ENCODE results near the gene DSC1.
"Not testable (repeated sequence)": the region's sequence is repeated elsewhere in the genome, so short reads cannot be mapped to it uniquely, and the experiment has no call there.

Gene DSC1, protein sequence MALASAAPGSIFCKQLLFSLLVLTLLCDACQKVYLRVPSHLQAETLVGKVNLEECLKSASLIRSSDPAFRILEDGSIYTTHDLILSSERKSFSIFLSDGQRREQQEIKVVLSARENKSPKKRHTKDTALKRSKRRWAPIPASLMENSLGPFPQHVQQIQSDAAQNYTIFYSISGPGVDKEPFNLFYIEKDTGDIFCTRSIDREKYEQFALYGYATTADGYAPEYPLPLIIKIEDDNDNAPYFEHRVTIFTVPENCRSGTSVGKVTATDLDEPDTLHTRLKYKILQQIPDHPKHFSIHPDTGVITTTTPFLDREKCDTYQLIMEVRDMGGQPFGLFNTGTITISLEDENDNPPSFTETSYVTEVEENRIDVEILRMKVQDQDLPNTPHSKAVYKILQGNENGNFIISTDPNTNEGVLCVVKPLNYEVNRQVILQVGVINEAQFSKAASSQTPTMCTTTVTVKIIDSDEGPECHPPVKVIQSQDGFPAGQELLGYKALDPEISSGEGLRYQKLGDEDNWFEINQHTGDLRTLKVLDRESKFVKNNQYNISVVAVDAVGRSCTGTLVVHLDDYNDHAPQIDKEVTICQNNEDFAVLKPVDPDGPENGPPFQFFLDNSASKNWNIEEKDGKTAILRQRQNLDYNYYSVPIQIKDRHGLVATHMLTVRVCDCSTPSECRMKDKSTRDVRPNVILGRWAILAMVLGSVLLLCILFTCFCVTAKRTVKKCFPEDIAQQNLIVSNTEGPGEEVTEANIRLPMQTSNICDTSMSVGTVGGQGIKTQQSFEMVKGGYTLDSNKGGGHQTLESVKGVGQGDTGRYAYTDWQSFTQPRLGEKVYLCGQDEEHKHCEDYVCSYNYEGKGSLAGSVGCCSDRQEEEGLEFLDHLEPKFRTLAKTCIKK

DNA sequence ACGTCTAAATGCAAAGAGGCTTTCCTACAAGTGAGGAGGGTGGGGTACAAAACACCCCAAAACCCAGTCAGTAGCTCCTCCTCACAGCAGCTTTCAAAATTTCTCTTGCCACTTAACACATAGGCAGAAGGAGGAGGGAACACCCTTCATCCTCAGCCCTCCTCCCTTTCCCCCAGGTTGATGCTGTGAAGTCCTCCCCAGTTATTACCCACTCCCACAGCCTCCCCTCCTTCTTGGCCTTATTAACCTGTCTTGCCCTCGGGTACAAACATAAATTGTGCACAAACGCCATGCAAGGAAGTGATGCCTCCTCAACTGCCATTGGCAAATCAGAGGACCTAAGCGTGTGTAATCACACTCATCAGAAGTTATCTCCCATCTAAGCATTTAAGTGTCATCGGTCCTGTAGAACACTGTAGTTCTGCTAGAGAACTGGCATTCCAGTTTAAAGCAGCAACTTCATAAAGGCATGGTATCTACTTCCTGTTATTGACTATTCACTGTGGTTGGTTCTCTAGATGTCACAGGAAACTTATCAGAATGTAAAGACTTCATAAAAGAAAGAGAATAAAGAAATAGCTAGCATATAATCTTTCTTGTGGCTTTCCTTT lies at the start of gene DSC1:
Gene DSC1 (minus strand): TSS at position 32 of the 611 bp plus-strand sequence. CDS start 262 bp downstream, outside the sequence.
- no peak for DNase-seq (ENCODE audit: low spot score)

GRCh38 chr18:31211047-31211446 lies 48.4 kb upstream of the DSC1 start:
- no peak for DNase-seq (ENCODE audit: low spot score)

GRCh38 chr18:31209041-31209440 lies 46.4 kb upstream of the DSC1 start:
- no peak for DNase-seq (ENCODE audit: low spot score)

- no peak for DNase-seq (ENCODE audit: low spot score)
Measured at GRCh38 chr18:31207391-31207790, 44.7 kb upstream of the DSC1 start.

DNA sequence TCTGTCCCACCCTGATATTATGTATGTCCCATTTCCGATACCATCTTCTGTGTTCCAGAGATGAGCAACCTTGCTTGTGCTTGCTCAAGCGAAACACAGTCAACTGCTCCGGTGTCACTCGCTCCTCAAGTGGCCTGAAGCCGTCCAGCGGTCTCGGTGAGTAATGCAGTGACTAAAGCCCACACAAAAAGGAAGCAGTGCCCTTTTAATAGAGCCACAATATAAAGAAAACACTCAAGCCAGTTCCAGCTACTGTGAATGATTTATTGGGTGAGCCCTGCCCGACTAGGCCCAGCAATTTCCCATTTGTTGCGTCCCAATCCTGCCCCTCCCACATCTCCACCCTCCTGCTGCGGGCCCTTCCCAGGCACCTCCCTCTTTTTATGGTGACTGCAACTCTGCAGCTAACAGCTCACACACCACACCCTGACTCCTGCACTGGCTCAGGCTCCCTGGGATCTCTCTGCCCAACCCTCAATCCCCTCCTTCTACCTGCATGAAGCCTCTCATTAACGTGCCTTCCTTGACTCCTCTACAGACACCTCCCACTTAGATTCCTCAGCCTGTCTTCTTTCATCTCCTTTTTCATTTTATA lies 44.2 kb upstream of the DSC1 start:
- no peak for DNase-seq (ENCODE audit: low spot score)

DNA sequence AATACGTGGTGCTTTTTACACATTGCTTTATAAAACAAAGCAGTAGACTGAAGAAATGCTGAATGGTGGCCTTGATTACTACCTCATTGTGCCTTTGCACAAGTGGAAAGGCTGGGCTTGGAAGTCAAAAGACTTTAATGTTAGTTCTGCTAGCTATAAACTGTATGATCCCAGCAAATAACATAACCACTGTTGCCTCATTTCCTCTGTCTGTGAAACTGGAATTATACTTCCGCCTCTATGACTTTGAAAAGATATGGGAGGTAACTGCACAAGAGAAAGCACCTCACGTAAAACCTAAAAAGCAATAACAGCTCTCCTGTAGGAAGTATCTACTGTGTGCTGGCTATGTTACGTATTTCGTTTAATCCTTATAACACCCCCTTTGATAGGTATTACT lies 43.4 kb upstream of the DSC1 start:
- DNase-seq (ENCODE audit: low spot score) = no peak

- no peak for DNase-seq (ENCODE audit: low spot score)
Measured at GRCh38 chr18:31205273-31205672, 42.6 kb upstream of the DSC1 start.

DNA sequence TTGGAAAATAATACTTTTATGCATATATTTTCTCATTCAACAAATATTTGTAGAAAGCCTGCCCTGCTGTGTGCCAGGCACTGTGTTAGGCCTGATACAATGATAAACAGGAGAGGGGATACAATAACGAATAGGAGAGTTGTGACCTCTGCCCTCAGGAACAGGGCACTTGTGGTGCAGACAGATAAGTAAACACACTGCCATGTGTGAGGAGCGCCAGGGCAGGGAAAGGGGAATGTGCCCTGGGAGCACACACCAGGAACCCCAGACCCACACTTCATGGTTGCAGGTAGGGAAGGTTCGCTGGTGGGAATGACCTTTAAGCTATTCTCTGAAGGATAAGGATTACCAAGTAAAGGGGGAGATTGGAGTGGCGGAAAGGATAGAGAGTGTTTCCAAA lies 42.2 kb upstream of the DSC1 start:
- no peak for DNase-seq (ENCODE audit: low spot score)

GRCh38 chr18:31204166-31204565 lies 41.5 kb upstream of the DSC1 start:
- DNase-seq (ENCODE audit: low spot score) = no peak

GRCh38 chr18:31203794-31204148 lies 41.1 kb upstream of the DSC1 start:
- DNase-seq (ENCODE audit: low spot score) = no peak

- DNase-seq (ENCODE audit: low spot score) = no peak
Measured at GRCh38 chr18:31203096-31203793, 40.6 kb upstream of the DSC1 start.

DNA sequence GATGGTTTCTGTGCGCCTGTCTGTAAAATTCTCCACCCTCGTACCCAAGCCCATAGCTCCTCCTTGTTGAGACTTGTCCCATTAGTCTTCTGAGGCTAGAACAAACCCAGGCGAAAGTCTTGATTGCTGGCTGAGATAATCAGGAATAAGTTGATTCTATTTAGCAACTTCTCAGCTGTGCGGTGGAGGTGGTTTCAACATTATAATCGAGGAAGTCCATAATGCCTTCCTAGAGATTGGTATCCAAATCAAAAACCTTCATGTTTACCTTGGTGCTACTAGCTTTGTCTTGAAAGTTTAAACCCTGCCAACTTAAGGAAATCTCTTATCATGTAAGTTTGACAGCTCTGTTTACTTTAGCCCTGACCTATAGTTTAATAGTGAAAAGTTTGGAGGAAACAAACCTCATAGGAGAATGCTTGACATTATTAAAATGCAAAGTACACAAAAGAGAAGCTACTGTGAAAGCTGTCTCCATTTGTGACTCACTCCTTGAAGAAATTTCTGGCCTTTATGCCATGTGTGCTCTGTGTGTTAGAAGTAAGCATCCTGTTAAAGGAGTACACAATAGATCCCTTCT lies 36.6 kb upstream of the DSC1 start:
- no peak for DNase-seq (ENCODE audit: low spot score)

DNA sequence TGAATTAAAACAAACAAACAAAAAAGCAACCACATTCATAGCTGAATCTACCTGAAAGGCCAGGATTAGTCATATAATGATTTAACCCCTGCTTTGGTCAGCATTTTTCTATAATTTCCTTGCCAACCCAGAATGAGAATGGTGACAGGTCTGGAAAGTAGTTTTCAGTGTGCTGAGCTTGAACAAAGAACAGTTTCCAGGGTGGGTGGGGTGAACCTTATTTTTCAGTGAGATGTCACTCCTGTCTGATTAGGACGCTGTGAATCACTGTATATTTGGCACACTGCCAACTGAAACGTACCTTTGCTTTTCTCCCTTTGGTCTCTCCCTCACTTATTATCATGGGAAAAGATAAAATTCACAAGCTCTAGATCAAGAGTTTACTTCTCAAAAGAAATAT lies 35.0 kb upstream of the DSC1 start:
- no peak for DNase-seq (ENCODE audit: low spot score)

DNA sequence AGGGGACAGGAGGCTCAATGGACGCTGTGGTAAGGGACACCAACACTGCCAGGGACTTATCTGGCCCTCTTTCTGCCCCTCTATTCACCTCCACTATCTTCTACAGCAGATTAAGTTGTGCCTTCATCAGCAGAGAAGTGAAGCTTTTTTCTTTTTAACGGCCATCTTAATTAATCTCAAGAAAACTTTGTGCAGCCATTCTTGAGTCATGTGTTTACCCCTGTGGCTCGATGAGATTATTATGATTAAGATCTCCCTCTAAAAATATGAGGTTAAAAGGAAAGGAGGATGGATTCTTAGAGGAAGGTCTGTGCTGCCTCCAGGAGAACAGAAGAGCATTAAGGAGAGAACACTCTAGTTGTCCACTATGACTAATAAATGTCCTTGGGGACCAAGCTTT lies 32.4 kb upstream of the DSC1 start:
- no peak for DNase-seq (ENCODE audit: low spot score)

DNA sequence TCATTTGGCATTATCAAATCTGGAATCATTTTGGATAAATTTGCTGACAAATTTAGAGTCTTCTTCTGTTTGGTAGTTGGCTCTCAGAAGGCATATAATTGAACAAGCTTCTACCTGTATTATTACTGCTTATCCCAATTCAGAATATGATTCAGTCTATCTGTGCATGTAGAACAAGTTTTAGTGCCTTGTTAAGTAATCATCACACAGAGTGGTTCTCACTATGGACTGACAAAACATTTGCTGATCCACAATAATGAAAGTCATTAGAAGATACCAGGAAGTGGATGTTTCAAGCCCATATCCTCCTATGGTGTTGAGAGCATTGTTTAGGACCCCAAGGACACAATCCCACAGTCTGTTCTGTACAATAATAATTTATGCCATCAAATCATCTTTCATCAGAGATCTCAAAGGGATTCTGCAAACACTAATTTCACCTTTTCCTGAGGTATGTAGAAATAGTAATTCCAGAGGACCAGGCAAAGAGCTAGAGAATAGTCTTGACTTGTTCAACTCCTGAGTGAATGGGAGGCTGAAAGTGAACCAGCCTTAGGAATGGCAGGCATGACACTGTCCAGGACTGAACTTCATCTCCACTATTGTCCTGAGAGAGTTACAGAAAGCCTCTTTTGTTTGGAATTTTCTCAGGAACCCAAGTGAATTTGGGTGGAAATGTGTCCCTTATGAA lies 29.6 kb upstream of the DSC1 start:
- no peak for DNase-seq (ENCODE audit: low spot score)

DNA sequence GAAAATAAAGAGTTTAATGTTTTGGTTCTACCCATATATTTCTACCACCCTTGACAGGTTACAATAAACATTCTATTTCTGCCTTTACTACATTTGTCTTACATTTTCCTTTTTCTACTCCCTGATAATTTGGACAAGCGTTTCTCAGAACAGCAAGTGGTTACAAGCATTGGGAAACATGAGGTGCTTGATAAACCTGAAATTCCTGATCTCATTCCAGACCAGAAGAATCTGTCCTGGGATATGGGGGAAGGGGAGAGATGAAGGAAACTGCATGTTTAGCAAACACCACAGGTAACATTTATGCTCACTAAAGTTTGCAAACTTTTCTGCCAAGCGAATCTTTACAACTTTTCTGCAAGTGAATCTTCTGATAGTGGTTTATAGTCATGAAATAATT lies 28.3 kb upstream of the DSC1 start:
- no peak for DNase-seq (ENCODE audit: low spot score)

DNA sequence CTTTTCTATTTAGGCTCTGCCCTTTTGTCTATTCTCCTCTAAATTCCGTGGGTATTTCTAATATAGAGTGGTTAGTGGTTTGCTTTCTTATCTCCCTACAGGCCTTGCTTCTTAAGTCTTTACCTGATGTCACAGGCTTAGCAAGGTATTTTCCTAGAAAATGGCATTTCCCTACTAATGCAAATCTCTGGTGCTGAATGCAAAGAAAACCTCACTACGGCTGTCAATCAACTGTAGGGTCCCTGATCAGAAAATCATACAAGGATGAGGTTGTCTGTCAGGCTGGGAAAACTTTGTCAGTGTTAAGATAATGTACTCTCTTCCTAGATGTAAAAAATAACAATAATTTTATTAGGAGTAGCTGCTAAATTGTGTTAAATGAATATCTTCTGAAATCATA lies 27.1 kb upstream of the DSC1 start:
- DNase-seq (ENCODE audit: low spot score) = no peak

- no peak for DNase-seq (ENCODE audit: low spot score)
Measured at GRCh38 chr18:31185186-31185950, 22.7 kb upstream of the DSC1 start.

GRCh38 chr18:31183302-31183701 lies 20.6 kb upstream of the DSC1 start:
- no peak for DNase-seq (ENCODE audit: low spot score)

GRCh38 chr18:31177369-31177768 lies 14.7 kb upstream of the DSC1 start:
- not testable (repeated sequence) for DNase-seq (ENCODE audit: low spot score)

Measured in CD4-positive, alpha-beta T cell treated with Interleukin-2 at 100 ng/mL for 4 hours (primary cell).